HepG2 (cell line): Measurements from ENCODE around the gene CEBPB. TPM values are rescaled to one million over a fixed set of nuclear protein-coding genes. Genes with fewer than 3 reads are reported as not detected.

Experiments used
- CENPT ChIP-seq: sonication (generic); formaldehyde crosslinking; IDR thresholded peaks from 2 replicates; pipeline ENCODE4 v1.8.0; 2022; ENCODE audit warnings: low read depth, mild to moderate bottlenecking, moderate library complexity, missing genetic modification reagents
- HIVEP1 ChIP-seq: sonication (generic); formaldehyde crosslinking; IDR thresholded peaks from 2 replicates; pipeline ENCODE4 v1.4.0; 2020; ENCODE audit warnings: mild to moderate bottlenecking, missing genetic modification reagents
- HNF4A ChIP-seq: sonication (generic); formaldehyde crosslinking; IDR thresholded peaks from 2 replicates; pipeline ENCODE4 v1.4.0; 2020; ENCODE audit warnings: missing genetic modification reagents
- IRF2 ChIP-seq: IDR thresholded peaks from 2 replicates; pipeline ENCODE4 v1.6.1; 2018; ENCODE audit warnings: missing genetic modification reagents, missing compliant biosample characterization
- KDM1A ChIP-seq: IDR thresholded peaks from 2 replicates; pipeline ENCODE4 v1.6.1; 2016; ENCODE audit warnings: missing compliant biosample characterization
- MAZ ChIP-seq, 2 experiments: sonication (generic) in 1 of 2; formaldehyde crosslinking in 1 of 2; IDR thresholded peaks; 2 replicates each; pipeline versions ENCODE4 v1.5.0 to v1.6.1; 2012 to 2020; ENCODE audit warnings: low read depth in 2 of 2, mild to moderate bottlenecking in 2 of 2, borderline replicate concordance in 1 of 2, improper control_type of control experiment in 1 of 2, low read length in 1 of 2, missing genetic modification reagents in 1 of 2, moderate library complexity in 1 of 2
- NR2F6 ChIP-seq, 2 experiments: IDR thresholded peaks; 2 replicates each; pipeline ENCODE4 v1.6.1; 2016; ENCODE audit warnings: antibody characterized with exemption in 1 of 2, mild to moderate bottlenecking in 1 of 2
- RBM39 ChIP-seq: fragments of 200-400 bp; formaldehyde crosslinking; IDR thresholded peaks from one replicate; pipeline ENCODE4 v1.6.1; 2018; ENCODE audit warnings: antibody characterized with exemption, mild to moderate bottlenecking, low read depth, low read length; ENCODE audit not compliant: poor library complexity, severe bottlenecking
- RELA ChIP-seq: sonication (generic); formaldehyde crosslinking; IDR thresholded peaks from 2 replicates; pipeline ENCODE4 v1.4.0; 2020; ENCODE audit warnings: missing genetic modification reagents
- SAP130 ChIP-seq: IDR thresholded peaks from 2 replicates; pipeline ENCODE4 v1.6.1; 2016; ENCODE audit warnings: low read depth
- SRSF4 ChIP-seq: fragments of 200-400 bp; formaldehyde crosslinking; IDR thresholded peaks from one replicate; pipeline ENCODE4 v1.6.1; 2018; ENCODE audit warnings: mild to moderate bottlenecking, low read depth, low read length, moderate library complexity; ENCODE audit not compliant: poor library complexity, severe bottlenecking
- SYNCRIP ChIP-seq: fragments of 200-400 bp; formaldehyde crosslinking; IDR thresholded peaks from 2 replicates; pipeline ENCODE4 v1.6.1; 2018; ENCODE audit warnings: mild to moderate bottlenecking, low read depth, low read length; ENCODE audit not compliant: insufficient read depth
- XRCC5 ChIP-seq: fragments of 200-400 bp; formaldehyde crosslinking; optimal IDR thresholded peaks from 2 replicates; pipeline ENCODE3; 2017; ENCODE audit warnings: mild to moderate bottlenecking, low read length
- YEATS4 ChIP-seq: sonication (generic); formaldehyde crosslinking; IDR thresholded peaks from 2 replicates; pipeline ENCODE4 v1.4.0; 2020; ENCODE audit warnings: missing genetic modification reagents, borderline replicate concordance
- ZNF670 ChIP-seq: sonication (generic); formaldehyde crosslinking; IDR thresholded peaks from 2 replicates; pipeline ENCODE4 v1.8.0; 2022; ENCODE audit warnings: mild to moderate bottlenecking, missing genetic modification reagents, borderline replicate concordance
- ZSCAN20 ChIP-seq: sonication (generic); formaldehyde crosslinking; IDR thresholded peaks from 2 replicates; pipeline ENCODE4 v1.4.0; 2020; ENCODE audit warnings: missing genetic modification reagents, mild to moderate bottlenecking, borderline replicate concordance
- polyA plus RNA-seq, 8 experiments: library from polyadenylated mRNA; depleted of rRNA in 3 of 8; stranded (reverse) in 7 of 8; unstranded in 1 of 8; fragments of >200 nt; fragmentation: Illumina TruSeq in 4 of 8; extraction: Trizol in 4 of 8; gene quantifications; 2 replicates each; pipeline versions ENCODE4 v1.2.1 to v1.2.3, GENCODE V29; 2011 to 2016; ENCODE audit warnings: low read depth in 4 of 8, missing spikeins in 1 of 8, mixed read lengths in 1 of 8; ENCODE audit not compliant: insufficient read depth in 1 of 8
- total RNA-seq, 5 experiments: library from RNA; depleted of rRNA; stranded (reverse); fragments of >200 nt; fragmentation: Illumina TruSeq; extraction: Trizol; gene quantifications; 2 replicates each; pipeline ENCODE4 v1.2.3, GENCODE V29; 2016; ENCODE audit warnings: low read depth in 1 of 5
- TF ChIP-seq, protein P1 (sequence below): sonication (generic); formaldehyde crosslinking; IDR thresholded peaks from 2 replicates; pipeline ENCODE4 v1.5.0; 2020; ENCODE audit warnings: missing genetic modification reagents, mild to moderate bottlenecking, borderline replicate concordance
- TF ChIP-seq, protein P2 (sequence below): IDR thresholded peaks from 2 replicates; pipeline ENCODE4 v1.6.1; 2018; ENCODE audit warnings: missing genetic modification reagents
- TF ChIP-seq, protein P3 (sequence below): sonication (generic); formaldehyde crosslinking; IDR thresholded peaks from 2 replicates; pipeline ENCODE4 v1.4.0; 2020; ENCODE audit warnings: missing genetic modification reagents, borderline replicate concordance
- TF ChIP-seq, protein P4 (sequence below): sonication (generic); formaldehyde crosslinking; IDR thresholded peaks from 2 replicates; pipeline ENCODE4 v1.8.1; 2023; ENCODE audit warnings: missing genetic modification reagents, inconsistent platforms, borderline replicate concordance

CEBPB gene
- total and polyA plus RNA-seq, 2 of the 13 experiments (the other 11 are each of a cell fraction or from before 2014, with no cell fraction given): 18.5 to 28.2 TPM

DNA sequence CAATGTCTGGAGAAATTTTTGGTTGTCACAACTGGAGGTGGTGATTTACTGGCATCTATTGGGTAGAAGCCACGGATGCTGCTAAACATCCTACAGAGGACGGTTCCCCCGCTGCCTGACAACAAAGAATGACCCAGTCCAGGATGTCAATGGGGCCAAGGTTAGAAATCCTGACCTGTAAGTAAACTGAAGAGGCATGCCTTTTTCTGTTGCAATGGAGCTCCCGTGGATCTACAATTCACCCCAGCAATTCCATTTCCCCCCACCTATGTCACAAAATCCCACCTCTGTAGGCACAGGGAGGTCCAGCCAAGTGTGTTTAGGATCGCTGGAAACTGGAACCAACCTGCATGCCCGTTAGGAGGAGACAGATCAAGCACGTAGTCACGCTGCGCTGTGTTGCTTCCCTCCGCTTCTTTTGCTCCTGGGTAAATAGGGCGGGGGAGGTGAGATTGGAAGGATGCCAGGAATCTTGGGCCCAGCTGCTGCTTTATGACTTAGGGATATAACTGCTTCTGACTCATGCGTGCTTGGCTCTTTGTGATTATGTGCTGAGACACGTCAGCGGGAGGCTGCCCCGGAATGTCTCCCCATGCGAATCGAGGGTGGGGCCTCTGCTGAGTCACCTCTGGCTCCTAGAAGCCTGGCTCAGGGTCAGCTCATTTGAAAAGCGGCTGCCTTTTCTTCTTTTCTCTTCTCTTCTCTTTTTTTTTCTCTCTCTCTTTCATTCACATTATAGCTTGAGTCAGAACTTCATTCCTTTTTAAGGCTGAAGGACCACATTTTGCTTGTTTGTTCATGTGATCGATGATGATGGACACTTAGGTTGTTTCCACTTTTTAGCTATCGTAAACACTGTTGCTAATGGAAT, 24.7 kb upstream of the CEBPB start (continued):
- TF ChIP-seq, protein P1, sequence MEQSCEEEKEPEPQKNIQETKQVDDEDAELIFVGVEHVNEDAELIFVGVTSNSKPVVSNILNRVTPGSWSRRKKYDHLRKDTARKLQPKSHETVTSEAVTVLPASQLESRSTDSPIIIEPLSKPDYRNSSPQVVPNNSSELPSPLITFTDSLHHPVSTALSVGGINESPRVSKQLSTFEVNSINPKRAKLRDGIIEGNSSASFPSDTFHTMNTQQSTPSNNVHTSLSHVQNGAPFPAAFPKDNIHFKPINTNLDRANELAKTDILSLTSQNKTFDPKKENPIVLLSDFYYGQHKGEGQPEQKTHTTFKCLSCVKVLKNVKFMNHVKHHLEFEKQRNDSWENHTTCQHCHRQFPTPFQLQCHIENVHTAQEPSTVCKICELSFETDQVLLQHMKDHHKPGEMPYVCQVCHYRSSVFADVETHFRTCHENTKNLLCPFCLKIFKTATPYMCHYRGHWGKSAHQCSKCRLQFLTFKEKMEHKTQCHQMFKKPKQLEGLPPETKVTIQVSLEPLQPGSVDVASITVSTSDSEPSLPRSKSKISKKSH (CRISPR knock-in tag): peak; percentile 62; the same call in 1 of the 2 replicates
- TF ChIP-seq SRSF4: no peak
- peak; percentile 86; the same call in 1 of the 2 replicates for TF ChIP-seq KDM1A (CRISPR knock-in tag)
- TF ChIP-seq, protein P2, sequence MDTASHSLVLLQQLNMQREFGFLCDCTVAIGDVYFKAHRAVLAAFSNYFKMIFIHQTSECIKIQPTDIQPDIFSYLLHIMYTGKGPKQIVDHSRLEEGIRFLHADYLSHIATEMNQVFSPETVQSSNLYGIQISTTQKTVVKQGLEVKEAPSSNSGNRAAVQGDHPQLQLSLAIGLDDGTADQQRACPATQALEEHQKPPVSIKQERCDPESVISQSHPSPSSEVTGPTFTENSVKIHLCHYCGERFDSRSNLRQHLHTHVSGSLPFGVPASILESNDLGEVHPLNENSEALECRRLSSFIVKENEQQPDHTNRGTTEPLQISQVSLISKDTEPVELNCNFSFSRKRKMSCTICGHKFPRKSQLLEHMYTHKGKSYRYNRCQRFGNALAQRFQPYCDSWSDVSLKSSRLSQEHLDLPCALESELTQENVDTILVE (CRISPR knock-in tag): peak; percentile 78; the same call in 1 of the 2 replicates
- TF ChIP-seq CENPT (CRISPR knock-in tag): peak; percentile 51; the same call in 1 of the 2 replicates
- no peak for TF ChIP-seq ZSCAN20 (CRISPR knock-in tag)
- no peak for TF ChIP-seq SYNCRIP
- peak; percentile 92 for TF ChIP-seq ZNF670 (CRISPR knock-in tag)
- TF ChIP-seq NR2F6 (IDR thresholded peaks at IDR 0.05): peak; percentile 98
- TF ChIP-seq NR2F6 (CRISPR knock-in tag; IDR thresholded peaks at IDR 0.05): peak; percentile 94
- TF ChIP-seq HIVEP1 (CRISPR knock-in tag): peak; percentile 99
- TF ChIP-seq RBM39: no peak
- TF ChIP-seq XRCC5: peak; percentile 97
- TF ChIP-seq IRF2 (CRISPR knock-in tag): peak; percentile 95
- TF ChIP-seq, protein P3, sequence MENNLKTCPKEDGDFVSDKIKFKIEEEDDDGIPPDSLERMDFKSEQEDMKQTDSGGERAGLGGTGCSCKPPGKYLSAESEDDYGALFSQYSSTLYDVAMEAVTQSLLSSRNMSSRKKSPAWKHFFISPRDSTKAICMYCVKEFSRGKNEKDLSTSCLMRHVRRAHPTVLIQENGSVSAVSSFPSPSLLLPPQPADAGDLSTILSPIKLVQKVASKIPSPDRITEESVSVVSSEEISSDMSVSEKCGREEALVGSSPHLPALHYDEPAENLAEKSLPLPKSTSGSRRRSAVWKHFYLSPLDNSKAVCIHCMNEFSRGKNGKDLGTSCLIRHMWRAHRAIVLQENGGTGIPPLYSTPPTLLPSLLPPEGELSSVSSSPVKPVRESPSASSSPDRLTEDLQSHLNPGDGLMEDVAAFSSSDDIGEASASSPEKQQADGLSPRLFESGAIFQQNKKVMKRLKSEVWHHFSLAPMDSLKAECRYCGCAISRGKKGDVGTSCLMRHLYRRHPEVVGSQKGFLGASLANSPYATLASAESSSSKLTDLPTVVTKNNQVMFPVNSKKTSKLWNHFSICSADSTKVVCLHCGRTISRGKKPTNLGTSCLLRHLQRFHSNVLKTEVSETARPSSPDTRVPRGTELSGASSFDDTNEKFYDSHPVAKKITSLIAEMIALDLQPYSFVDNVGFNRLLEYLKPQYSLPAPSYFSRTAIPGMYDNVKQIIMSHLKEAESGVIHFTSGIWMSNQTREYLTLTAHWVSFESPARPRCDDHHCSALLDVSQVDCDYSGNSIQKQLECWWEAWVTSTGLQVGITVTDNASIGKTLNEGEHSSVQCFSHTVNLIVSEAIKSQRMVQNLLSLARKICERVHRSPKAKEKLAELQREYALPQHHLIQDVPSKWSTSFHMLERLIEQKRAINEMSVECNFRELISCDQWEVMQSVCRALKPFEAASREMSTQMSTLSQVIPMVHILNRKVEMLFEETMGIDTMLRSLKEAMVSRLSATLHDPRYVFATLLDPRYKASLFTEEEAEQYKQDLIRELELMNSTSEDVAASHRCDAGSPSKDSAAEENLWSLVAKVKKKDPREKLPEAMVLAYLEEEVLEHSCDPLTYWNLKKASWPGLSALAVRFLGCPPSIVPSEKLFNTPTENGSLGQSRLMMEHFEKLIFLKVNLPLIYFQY (CRISPR knock-in tag): peak; percentile 48; the same call in 1 of the 2 replicates
- TF ChIP-seq HNF4A: peak; percentile 65
- TF ChIP-seq RELA (CRISPR knock-in tag): no peak
- TF ChIP-seq, protein P4, sequence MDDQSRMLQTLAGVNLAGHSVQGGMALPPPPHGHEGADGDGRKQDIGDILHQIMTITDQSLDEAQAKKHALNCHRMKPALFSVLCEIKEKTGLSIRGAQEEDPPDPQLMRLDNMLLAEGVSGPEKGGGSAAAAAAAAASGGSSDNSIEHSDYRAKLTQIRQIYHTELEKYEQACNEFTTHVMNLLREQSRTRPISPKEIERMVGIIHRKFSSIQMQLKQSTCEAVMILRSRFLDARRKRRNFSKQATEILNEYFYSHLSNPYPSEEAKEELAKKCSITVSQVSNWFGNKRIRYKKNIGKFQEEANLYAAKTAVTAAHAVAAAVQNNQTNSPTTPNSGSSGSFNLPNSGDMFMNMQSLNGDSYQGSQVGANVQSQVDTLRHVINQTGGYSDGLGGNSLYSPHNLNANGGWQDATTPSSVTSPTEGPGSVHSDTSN: no peak
- peak; percentile 94; the same call in 1 of the 2 replicates for TF ChIP-seq YEATS4 (CRISPR knock-in tag)
- peak; percentile 99 for TF ChIP-seq SAP130 (CRISPR knock-in tag)
- peak; percentile 99 for TF ChIP-seq MAZ (IDR thresholded peaks at IDR 0.05; ENCODE audit: borderline replicate concordance, low read depth, low read length)
- TF ChIP-seq MAZ (CRISPR knock-in tag; IDR thresholded peaks at IDR 0.05; ENCODE audit: low read depth): peak; percentile 97
